Measurements from ENCODE around the gene IFFO2. TPM values are rescaled to one million over a fixed set of nuclear protein-coding genes. Genes with fewer than 3 reads are reported as not detected.

IFFO2 gene
- total RNA-seq, 1 experiment from 2014 or later = 13.0 TPM

GRCh38 chr1:18891426-18891780 is 65.1 kb downstream of the IFFO2 start:
- Mint-ChIP-seq H3K27me3 (ENCODE audit: unreplicated experiment) (no peaks in the 10 kb centered on the region), H3K36me3 (ENCODE audit: insufficient read depth, unreplicated experiment) (peaks cover 5% of the 10 kb centered on the region), H3K4me1 (ENCODE audit: low read depth, unreplicated experiment) (no peaks in the 10 kb centered on the region), H3K4me3 (ENCODE audit: low read depth, unreplicated experiment) (no peak overlapping the region), H3K27ac (ENCODE audit: unreplicated experiment) (no peak overlapping the region), H3K9me3 (ENCODE audit: low read depth, unreplicated experiment) (no peaks in the 10 kb centered on the region)
- intact Hi-C loops (cut with micrococcal nuclease; ENCODE audit: unreplicated experiment) = no loop called here
- TF ChIP-seq, protein P1, sequence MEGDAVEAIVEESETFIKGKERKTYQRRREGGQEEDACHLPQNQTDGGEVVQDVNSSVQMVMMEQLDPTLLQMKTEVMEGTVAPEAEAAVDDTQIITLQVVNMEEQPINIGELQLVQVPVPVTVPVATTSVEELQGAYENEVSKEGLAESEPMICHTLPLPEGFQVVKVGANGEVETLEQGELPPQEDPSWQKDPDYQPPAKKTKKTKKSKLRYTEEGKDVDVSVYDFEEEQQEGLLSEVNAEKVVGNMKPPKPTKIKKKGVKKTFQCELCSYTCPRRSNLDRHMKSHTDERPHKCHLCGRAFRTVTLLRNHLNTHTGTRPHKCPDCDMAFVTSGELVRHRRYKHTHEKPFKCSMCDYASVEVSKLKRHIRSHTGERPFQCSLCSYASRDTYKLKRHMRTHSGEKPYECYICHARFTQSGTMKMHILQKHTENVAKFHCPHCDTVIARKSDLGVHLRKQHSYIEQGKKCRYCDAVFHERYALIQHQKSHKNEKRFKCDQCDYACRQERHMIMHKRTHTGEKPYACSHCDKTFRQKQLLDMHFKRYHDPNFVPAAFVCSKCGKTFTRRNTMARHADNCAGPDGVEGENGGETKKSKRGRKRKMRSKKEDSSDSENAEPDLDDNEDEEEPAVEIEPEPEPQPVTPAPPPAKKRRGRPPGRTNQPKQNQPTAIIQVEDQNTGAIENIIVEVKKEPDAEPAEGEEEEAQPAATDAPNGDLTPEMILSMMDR (IDR thresholded peaks at IDR 0.05; ENCODE audit: unreplicated experiment) = no peak
- no TSS peak for BruUV-seq (replicated peaks)
- CTCF ChIA-PET = no interaction called here
- no peak for DNase-seq

DNA sequence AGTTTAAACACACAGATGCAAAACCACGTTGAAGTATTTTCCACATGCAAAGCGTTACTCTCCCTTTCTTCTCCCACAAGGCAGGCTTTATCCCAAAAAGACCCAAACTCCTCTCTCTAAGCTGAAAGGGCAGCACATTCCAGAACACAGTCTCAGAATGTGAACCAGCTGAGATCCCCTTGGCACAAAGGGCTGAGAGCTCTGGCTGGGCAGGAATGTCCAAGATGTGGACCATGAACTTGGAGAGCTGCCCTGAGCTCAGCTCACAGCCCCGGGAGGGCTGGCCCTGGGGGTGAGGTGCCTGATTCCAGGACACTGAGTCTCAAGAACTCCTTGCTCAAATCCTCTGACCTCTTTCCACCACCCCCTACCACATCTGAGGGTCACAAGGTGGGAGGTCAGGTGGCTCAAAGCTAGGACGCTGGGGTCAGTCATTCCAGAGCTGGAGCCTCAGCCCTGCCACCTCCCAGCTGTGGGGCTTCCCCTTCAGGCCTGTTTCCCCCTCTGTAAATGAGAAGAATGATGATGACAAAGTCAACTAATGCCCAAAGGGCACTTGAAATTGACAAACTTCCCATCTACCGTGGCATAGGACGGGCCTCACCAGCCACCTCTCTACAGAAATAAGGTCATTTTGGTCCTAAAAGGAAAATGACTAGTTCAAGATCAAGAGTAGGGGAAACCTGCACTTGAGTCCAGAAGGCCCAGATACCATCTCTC is 65.6 kb downstream of the IFFO2 start:
- intact Hi-C loops (cut with micrococcal nuclease; ENCODE audit: unreplicated experiment) = no loop called here
- DNase-seq = no peak
- CTCF ChIA-PET = no interaction called here
- Mint-ChIP-seq H3K4me1 (ENCODE audit: low read depth, unreplicated experiment) (no peaks in the 10 kb centered on the region), H3K4me3 (ENCODE audit: low read depth, unreplicated experiment) (no peak overlapping the region), H3K9me3 (ENCODE audit: low read depth, unreplicated experiment) (no peaks in the 10 kb centered on the region), H3K36me3 (ENCODE audit: insufficient read depth, unreplicated experiment) (peaks cover 5% of the 10 kb centered on the region), H3K27ac (ENCODE audit: unreplicated experiment) (no peak overlapping the region), H3K27me3 (ENCODE audit: unreplicated experiment) (no peaks in the 10 kb centered on the region)
- TF ChIP-seq, protein P1 (IDR thresholded peaks at IDR 0.05; ENCODE audit: unreplicated experiment) = no peak
- BruUV-seq (replicated peaks) = no TSS peak

DNA sequence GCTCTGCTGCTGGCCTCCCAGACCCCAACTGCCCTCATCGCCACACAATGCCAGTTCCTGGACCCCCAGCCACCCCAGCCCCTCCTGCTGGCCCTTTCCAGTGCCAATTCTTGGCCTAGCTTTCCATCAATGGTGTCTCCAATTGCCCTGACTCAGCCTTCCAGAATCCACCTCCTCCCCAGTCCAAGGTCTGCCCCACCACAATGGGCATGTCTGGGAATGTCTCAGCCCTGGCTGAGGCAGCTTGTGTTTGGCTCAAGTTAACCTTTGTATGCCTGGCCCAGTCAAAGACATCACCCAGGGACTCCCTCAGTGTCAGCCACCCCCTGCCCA is 70.5 kb downstream of the IFFO2 start:
- Mint-ChIP-seq H3K36me3 (ENCODE audit: insufficient read depth, unreplicated experiment) (no peaks in the 10 kb centered on the region), H3K27me3 (ENCODE audit: unreplicated experiment) (no peaks in the 10 kb centered on the region), H3K9me3 (ENCODE audit: low read depth, unreplicated experiment) (no peaks in the 10 kb centered on the region), H3K27ac (ENCODE audit: unreplicated experiment) (no peak overlapping the region), H3K4me3 (ENCODE audit: low read depth, unreplicated experiment) (no peak overlapping the region), H3K4me1 (ENCODE audit: low read depth, unreplicated experiment) (no peaks in the 10 kb centered on the region)
- TF ChIP-seq, protein P1 (IDR thresholded peaks at IDR 0.05; ENCODE audit: unreplicated experiment) = no peak
- DNase-seq = no peak
- BruUV-seq (replicated peaks) = no TSS peak
- CTCF ChIA-PET = no interaction called here
- intact Hi-C loops (cut with micrococcal nuclease; ENCODE audit: unreplicated experiment) = no loop called here

DNA sequence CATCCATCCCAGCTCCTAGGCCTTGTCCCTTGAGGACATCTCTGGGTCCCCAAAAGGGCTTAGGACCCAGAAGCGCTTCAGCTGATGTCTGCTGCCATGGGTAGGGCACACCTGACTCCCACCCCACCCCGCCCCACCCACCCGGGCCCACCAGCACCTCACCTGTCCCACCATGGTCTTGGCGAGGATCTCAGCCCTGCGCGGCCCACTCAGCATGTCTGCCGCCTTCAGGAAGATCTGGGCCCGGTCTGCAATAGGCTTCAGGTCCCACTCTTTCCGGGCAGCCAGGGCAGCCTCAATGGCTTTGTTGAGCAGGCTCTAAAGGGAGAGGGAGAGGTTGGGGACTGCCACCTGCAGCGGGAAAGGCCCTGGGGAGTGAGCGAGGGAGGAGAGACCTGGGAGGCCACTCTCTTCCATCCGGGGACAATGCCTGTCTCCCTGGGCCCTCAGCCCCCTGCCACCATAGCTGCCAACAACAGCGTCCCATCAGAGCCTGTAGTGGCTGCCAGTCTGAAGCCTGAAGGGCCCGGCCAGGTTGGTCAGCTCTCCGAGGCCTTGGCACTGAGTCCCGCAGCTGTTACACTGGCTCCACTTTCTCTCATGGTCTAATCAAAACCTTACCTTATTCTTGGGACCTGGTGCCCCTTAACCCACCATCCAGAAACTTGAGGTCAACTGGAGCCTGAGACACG is 71.0 kb downstream of the IFFO2 start:
- no peaks in the 10 kb centered on the region for H3K36me3 Mint-ChIP-seq (ENCODE audit: insufficient read depth, unreplicated experiment)
- no TSS peak for BruUV-seq (replicated peaks)
- no peaks in the 10 kb centered on the region for H3K9me3 Mint-ChIP-seq (ENCODE audit: low read depth, unreplicated experiment)
- no peak overlapping the region for H3K4me3 Mint-ChIP-seq (ENCODE audit: low read depth, unreplicated experiment)
- DNase-seq = no peak
- CTCF ChIA-PET = interaction anchor here (0.6 kb wide), 1 partner anchor 213 kb away, joined by 4 read pairs; no protein-coding TSS in a partner anchor
- no peaks in the 10 kb centered on the region for H3K27me3 Mint-ChIP-seq (ENCODE audit: unreplicated experiment)
- H3K4me1 Mint-ChIP-seq (ENCODE audit: low read depth, unreplicated experiment) = no peaks in the 10 kb centered on the region
- H3K27ac Mint-ChIP-seq (ENCODE audit: unreplicated experiment) = no peak overlapping the region
- intact Hi-C loops (cut with micrococcal nuclease; ENCODE audit: unreplicated experiment) = no loop called here
- TF ChIP-seq, protein P1 (IDR thresholded peaks at IDR 0.05; ENCODE audit: unreplicated experiment) = no peak

All from Calu3 (cell line).